Hematopoietic multipotent progenitor cell treated with erythropoietin and hydrocortisone succinate and interleukin-3 and kit ligand, for 6 days (in vitro differentiated cells): ENCODE data around the gene TBC1D22A.
A peak's percentile ranks its signal among the peaks of the same experiment; 100 is the strongest.
"Not testable (repeated sequence)": the region's sequence is repeated elsewhere in the genome, so short reads cannot be mapped to it uniquely, and the experiment has no call there.

Experiments
- DNase-seq: peaks from one replicate; pipeline ENCODE4 v3.0.0-alpha.2; 2015

Gene TBC1D22A

DNA sequence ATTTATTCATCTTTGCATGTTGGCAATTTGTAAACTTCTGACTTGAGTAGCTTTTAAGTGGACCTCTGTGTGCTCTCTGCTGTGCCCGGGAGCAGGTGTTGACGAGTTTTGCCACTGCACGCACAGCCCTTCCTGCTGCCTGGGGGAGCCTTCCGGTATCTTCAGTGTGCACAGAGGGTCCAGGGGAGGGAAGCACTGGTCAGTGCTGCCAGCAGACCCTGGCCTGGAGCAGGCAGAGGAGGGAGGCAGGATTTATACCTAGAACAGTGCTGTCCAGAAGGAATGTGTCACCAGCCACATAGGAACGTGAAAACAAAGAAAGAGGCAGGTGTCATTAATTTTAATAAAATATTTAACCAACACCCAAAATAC, 403.6 kb downstream of the TBC1D22A start:
- no peak for DNase-seq

- DNase-seq: no peak
These were observed 404.1 kb downstream of the TBC1D22A start for GRCh38 chr22:47166446-47167016.

DNA sequence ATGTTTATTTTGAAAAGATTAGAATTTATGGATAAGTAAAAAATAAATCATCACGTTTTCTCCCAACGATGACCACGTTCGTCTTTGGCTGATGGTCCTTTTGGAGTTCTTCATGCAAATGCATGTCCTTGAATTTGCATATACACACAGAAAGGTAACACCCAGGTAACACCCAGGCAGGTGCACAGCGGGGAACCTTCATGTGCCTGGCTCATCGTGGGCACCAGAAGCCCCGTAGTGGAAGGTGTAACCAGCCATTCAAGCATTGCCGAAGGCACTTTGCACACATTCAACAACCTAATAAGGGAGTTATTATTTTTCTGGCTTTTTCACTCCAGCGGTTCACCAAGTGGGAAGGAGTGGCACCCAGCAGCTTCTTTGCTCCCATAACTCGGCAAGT, 404.6 kb downstream of the TBC1D22A start:
- no peak for DNase-seq

GRCh38 chr22:47167921-47168320, 405.5 kb downstream of the TBC1D22A start:
- not testable (repeated sequence) for DNase-seq

DNA sequence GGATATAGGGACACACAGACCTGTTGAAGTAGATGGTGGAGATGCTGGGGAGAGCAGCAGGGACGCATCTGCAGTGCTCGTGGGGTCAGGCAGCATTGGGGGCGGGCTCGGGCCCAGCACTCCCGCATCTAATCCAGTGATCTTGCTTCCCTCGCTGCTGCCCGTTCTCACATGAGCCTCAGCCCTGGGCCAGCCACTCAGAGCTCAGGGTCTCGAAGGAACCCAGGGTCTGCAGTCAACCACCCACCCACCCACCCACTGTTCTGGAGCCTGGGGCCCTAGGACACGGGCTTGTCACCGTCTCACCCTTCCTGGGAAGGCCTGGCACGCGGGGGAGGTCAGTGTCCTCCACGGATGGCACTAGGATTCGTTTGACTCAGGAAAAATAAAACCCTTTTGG, 406.0 kb downstream of the TBC1D22A start:
- DNase-seq: no peak

GRCh38 chr22:47168900-47169800, 406.7 kb downstream of the TBC1D22A start:
- peak; percentile 24 for DNase-seq

GRCh38 chr22:47169801-47170140, 407.3 kb downstream of the TBC1D22A start:
- DNase-seq: no peak

DNA sequence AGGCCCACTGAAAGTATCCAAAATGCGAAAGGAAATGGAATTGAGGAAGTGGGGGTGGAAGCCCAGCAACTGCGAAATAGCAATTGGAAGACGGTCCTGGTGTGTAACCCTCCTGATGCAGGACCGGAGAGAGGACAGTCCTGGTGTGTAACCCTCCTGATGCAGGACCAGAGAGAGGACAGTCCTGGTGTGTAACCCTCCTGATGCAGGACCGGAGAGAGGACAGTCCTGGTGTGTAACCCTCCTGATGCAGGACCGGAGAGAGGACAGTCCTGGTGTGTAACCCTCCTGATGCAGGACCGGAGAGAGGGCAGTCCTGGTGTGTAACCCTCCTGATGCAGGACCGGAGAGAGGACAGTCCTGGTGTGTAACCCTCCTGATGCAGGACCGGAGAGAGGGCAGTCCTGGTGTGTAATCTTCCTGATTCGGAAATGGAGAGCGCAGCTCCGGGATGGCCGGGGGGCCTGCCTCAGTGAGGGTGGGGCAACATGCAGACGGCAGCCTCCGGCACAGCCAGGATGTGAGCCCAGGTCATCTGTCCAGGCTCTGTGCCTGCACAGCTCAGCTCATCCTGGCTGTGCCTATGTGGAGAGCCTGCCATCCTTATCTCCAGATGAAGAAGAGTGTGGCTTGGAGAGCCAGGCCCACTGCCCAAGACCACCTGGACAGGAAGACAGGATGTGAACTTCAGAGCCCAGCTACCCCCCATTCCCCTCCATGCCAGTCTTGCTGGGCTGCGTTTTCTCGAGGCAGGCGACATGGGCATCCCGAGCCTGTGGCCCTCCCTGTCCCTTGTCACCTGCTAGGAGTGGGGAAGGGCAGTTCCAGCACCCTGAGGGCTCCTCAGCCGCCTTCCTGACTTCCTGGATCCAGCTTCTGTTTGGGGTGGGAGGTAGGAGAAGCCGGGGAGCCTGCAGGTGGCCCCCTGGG, 408.3 kb downstream of the TBC1D22A start:
- DNase-seq: not testable (repeated sequence)

GRCh38 chr22:47171441-47172221, 409.2 kb downstream of the TBC1D22A start:
- DNase-seq: no peak

- no peak for DNase-seq
These were observed 410.5 kb downstream of the TBC1D22A start for GRCh38 chr22:47172771-47173534.

- no peak for DNase-seq
These were observed 411.1 kb downstream of the TBC1D22A start for GRCh38 chr22:47173535-47174021.

GRCh38 chr22:47174096-47174495, 411.6 kb downstream of the TBC1D22A start:
- no peak for DNase-seq

- DNase-seq: no peak
These were observed 412.2 kb downstream of the TBC1D22A start for GRCh38 chr22:47174671-47175112.

DNA sequence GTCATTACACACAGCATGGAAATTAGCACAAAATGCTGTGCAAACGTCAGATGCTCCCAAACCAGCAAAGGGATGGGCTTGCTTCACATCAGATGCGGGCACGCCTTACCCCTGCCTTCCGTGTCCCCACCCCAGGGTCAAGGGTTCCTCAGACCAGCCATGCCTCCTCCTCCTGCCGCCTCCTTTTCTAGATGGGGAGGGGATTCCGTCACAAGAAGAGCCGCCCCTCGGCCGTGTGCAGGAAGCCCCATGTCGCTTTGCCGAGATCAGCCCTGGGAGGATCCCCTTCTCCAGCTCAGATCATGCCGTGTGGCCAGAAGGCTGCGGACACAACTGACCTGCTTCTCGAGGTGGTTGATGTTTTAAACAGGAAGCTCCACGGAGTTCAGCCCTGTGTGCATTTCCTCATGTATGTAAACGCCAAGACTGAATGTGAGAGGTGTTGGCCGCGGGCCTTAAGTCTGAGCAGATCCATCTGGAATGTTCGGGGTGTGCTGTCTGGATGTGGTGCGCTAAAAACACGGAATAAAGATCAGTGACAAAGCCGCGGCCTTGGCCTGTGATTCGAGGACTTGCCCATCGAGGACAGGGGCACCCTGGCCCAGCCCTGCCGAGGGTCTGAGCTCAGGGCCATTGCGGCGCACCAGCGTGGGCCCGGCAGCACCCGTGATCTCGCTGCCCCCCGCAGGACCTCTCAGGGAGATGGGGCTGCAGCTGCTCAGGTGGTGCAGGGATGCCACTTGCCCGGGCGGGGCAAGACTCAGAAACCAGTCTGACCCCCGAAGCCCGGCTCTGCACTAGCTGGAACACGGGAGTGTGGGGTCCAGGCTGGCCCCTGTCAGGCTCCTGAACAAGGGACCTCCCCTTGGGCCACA, 412.9 kb downstream of the TBC1D22A start:
- DNase-seq: no peak

DNA sequence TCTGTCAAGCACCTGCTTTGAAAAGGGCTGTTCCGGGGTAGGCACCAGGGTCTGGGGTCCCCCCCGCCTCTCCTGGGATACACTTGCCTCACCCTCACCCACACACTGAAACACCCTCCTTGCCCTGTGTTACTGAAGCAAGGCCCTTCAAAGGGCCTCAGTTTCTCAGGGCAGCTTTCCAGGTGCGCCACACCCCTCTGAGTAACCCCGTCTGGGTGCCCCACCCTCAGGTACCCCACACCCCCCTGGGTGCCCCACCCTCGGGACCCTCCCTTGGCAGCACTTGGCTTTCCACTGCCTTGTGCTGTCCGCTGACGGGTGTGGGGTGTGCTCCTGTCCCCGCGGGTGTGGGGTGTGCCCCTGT, 413.6 kb downstream of the TBC1D22A start:
- DNase-seq: no peak

DNA sequence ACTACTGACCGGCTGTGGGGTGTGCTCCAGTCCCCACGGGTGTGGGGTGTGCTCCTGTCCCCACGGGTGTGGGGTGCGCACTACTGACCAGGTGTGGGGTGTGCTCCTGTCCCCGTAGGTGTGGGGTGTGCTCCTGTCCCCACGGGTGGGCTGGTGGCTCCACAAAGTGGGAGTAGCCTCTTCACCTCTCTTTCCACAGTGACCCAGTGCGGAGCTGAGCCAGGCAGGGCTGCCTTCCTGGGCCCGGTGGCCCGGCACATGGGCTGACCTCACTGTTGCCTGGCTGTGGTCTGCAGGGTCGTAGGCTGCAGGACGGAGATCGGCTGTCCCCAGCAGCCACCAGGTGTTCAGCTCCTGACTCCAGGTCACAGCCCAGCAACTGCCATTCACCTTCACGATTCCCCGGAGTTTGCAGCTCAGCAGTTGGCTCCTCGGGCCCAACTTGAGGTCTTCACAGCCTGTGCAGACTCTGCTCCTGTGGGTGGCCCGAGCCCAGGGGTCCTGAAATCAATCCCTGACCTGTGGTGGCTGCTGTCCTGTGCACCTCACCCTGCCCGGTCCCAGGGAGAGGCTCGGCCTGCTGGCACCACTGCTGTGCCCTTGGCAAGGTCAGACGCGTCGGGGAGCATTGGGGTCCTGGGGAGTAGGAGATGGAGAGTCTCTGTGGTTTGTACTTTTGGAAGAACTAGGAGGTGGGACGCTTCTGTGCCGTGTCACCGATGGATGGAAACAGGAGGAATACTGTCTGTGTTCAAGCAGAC, 414.3 kb downstream of the TBC1D22A start:
- no peak for DNase-seq

DNA sequence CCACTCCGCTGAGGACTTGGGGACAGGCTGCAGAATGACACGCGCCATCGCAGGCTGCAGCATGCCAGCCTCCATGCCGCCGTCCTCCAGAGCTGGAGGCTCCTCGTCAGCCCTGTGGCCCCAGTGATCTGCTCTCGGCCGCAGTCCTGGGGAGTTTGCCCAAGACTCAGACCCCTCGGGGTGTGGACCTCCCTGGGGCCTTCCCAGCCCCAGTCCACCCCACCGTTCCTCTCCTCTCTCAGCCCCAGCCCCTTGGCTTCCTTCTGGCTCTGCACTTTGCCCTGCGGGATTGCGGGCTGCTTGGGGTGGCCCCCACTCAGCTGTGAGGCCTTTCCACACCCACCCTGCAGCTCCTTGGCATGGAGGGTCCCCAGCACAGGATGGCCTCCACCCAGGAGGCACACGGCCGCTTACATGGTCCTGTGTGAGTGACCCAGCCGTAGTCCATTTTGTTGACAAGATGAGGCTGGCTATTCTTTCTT, 414.9 kb downstream of the TBC1D22A start:
- DNase-seq: no peak

DNA sequence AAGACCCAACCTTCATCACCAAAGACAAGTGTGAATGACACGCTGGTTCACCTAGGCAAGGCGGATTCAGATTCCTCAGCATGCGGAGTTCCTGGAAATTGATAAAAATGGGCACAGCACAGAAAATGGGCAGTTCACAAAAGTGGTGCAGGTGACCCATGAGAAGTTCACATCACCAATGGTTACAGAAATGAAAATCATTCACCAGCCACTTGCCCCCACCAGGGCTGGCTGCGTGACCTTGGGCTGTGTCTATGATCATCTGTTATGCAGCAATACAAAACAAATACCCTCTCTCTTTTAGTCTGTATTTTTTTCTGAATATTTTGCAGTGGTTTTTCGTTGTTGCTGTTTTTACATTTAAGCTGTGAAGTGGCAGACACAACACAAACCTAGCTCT, 415.9 kb downstream of the TBC1D22A start:
- no peak for DNase-seq

- no peak for DNase-seq
These were observed 418.3 kb downstream of the TBC1D22A start for GRCh38 chr22:47180796-47181195.
